Stimulated activated CD4-positive, alpha-beta T cell treated with anti-CD3 and anti-CD28 coated beads, Interleukin-4, amount 100 ng/mL, for 24 hours (primary cell): ENCODE measurements around the gene ANKRD6.

Experiments
- DNase-seq: peaks from one replicate; pipeline ENCODE4 v3.0.0-alpha.2; 2020

Gene ANKRD6

GRCh38 chr6:89475634-89476033, 42.7 kb downstream of the ANKRD6 start:
- DNase-seq: peak; percentile 10

- no peak for DNase-seq
Measured at GRCh38 chr6:89479897-89480296, 46.9 kb downstream of the ANKRD6 start.

- DNase-seq: no peak
Measured at GRCh38 chr6:89481695-89482094, 48.7 kb downstream of the ANKRD6 start.

- DNase-seq: no peak
Measured at GRCh38 chr6:89482126-89482525, 49.2 kb downstream of the ANKRD6 start.

DNA sequence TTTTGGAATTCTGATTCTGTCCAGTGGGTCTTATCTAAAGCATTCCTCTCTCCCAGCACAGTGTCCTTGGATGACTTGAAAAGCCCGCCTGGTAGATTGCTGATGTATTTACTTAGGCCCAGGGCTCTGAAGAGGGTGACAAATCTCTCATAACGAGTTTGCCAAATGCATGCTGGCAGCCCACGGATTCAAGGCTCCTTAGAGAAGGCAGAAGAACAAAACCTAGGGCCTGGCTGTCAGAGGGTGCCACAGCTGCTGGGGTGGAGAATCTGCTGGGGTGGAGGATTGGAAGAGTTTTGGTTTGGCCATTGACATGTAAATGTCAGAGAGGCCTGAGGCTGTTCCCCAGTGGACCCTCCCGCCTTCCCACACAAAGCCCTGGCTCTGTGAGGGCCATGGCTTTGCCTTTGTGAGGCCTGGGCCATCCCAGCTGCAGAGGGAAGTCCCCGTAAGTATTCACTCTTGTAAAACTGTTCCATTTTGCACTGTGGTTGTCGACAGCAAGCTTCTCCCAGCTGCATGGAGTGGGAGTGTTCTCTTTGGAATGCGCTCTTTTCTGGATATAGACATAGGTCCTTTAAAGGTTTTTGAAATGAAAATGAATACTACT, 50.3 kb downstream of the ANKRD6 start:
- DNase-seq: no peak

DNA sequence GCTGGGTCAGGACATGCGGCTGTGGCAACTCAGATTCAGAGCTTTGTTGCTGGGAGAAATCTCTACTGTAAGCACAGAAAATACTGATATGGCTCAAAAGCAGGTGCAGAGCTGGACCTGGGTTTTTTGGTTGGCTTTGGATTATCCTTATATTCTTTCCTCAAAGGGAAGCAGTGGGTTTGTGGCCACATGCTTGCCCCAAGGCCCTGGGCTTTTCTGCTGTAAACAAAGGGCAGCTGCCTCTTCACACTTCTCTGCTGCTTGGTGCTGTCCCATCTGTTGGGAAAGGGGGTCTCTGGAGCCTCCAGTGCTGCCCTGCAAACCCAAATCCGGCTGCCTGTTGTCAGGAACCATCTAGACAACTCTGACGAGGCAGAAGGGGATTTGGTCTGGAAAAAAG, 52.4 kb downstream of the ANKRD6 start:
- DNase-seq: no peak

GRCh38 chr6:89487864-89488263, 54.9 kb downstream of the ANKRD6 start:
- no peak for DNase-seq

- no peak for DNase-seq
Measured at GRCh38 chr6:89488438-89488837, 55.5 kb downstream of the ANKRD6 start.

DNA sequence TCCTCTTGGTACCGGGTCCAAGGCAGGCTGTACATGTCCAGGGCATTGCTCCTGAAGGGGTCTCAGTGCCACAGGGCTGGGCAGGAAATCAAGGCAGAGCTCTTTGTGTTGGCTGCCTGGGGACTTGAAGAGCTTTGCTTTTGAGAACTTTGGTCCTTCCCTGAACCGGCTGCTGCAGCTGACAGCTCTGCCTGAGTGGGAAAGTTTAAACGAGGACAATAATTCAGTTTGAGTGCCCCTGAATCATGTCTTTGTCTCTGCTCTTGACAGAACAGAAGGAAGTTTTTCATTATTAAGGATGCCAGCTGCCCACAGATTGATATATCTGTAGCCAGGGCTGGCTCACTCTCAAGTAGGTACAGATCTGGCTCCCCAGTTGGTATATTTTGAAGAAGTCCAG, 56.1 kb downstream of the ANKRD6 start:
- DNase-seq: no peak

DNA sequence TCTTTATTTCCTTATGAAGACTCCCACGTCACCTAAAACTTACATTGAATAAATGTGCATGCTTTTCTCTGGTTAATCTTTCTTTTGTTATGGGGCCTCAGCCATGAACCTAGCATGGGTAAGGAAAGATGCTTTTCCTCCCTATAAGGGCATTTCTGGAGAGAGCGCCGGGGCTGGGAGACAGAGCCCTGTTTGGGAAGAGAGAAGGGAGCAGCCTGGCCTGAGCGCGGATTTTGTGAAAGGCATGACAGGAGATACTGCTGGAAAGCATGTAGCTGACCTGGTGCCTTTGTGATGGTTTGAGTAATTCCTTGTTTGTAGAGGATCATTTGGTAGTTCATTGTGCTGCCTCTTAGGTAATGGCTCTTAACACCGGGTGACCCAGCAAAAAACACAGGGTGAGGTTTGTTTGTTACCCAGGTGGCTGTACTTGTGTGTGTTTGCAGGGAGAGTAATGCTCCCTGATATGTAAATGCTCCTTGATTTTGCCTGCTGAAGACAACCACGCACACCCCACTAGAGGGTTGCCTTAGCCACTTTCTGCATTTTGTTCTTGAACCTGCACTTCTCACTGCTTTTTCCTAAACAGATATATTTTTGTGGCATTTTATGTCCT, 59.2 kb downstream of the ANKRD6 start:
- DNase-seq: no peak

DNA sequence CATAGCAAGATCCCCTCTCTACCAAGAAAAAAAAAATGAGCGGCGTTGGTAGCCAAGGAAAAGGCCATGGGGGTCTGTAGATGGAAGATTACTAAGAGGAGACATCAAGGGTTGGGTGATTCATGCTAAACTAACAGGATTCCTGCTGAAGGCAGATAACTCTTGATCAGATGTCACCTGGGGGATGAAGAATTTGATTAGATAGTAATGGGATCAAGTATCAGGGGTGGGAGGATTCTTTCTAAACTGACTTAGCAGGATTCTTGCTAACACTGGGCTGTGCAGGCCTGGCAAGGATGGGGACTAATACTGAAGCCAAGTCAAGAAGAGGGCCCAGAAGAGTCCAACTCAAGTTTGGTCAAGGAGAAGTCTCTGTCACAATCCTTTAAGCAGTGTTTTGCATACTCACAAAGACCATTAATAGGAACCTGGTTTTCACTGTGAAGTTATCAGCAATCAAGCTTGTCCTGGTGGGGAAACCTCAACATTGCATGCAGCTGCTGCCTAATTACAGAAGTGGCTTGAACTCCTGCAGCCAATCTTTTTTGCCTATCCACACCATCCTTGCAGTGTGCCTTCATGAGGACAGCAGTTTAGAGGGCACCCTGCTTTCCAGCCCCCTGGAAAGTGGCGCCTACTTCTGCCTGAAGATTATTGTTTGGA, 61.3 kb downstream of the ANKRD6 start:
- DNase-seq: no peak

- no peak for DNase-seq
Measured at GRCh38 chr6:89495961-89496535, 63.1 kb downstream of the ANKRD6 start.

DNA sequence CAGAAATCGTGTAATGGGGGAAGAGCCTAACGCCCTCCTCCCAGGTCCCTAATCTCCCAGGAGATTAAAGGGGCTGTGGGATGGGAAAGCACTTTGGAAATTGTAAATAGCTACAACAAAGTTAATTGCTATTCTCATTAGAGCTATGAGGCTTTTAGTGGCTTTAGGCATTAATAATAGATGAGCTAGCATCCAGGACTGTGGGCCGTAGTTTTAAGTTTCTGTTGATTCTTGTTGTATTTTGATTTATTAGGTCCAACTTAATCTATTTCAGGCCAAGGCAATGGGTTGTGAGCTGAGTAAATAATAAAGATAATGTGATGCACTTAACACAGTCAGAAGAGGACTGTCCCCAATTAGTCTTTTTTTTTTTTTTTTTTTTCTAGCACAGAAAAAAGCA, 67.7 kb downstream of the ANKRD6 start:
- no peak for DNase-seq

GRCh38 chr6:89501222-89501621, 68.3 kb downstream of the ANKRD6 start:
- DNase-seq: no peak

DNA sequence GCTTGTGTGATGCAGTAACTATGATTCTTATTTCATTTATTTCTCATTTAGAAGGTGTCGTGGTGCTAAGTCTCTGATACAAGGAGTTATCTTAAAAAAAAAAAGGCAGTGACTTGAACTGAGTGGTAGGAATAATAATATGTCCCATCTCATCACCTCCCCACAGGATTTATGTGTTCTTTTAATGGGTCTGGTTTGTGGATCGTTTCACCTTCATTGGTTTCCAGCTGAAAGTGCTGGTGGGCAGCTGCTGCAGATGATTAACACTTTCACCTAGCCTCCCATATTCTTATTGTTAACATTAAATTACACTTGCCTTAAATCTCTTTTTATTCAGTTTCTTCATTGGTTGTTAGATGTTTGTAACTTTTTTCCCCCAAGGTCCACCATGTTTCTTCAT, 68.8 kb downstream of the ANKRD6 start:
- no peak for DNase-seq

DNA sequence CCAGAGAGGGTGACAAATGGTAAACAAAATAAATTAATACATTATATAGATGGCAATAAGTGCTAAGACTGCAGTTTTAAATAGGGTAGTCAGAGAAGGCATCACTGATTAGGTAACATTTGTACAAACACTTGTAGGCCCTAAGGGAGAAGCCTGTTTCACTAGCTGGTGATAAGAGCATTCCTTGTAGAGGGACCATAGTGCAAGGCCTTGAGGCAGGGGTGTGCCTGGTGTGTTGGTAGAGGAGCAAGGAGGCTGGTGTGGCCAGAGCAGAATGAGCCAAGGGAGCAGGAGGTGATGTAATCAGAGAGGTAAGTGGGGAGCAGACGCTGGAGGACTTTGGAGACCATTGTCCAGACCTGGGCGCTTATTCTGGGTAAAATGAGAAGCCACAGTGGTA, 70.7 kb downstream of the ANKRD6 start:
- DNase-seq: no peak

GRCh38 chr6:89505847-89506246, 72.9 kb downstream of the ANKRD6 start:
- no peak for DNase-seq

DNA sequence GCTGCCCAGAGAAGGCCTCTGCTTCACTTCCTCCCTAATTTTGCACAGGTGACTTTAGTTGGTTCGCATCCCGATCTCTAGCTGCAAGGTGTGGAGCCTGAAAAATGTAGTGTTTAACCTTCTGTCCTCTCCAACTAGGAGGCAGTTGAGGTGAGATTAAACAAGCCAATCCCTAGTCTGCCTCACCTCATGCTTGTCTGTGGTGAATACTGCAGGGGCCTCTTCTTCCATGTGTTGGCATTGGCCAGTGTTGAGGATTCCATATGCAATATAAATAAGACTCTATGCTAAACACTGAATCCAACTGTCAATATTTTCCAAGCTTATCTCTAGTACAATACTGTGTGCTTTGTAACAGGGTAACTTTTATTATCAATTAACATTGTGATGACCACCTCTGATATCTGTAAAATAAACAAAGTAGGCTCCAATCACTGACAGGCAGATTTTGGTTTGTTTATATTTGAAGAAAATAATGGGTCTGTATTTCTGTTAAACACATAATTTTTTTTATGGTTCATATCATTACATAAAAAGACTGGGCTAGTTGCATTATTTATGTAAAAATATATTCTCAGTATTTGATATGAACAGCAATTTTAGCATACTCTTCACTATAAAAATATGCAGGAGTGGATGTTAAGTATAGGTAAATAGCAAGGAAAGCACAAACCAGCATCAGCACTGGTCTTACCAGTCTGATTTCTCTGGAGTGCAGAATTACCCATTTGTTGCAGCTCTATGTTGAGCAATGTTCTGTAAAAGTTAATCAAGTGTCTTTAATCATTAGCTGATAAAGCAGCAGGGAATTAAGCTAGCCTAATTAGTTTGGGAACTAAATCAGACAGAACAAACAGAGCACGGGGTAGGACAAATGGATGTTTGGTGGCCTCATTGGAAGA, 74.0 kb downstream of the ANKRD6 start:
- DNase-seq: no peak

- DNase-seq: no peak
Measured at GRCh38 chr6:89508755-89509563, 76.0 kb downstream of the ANKRD6 start.

DNA sequence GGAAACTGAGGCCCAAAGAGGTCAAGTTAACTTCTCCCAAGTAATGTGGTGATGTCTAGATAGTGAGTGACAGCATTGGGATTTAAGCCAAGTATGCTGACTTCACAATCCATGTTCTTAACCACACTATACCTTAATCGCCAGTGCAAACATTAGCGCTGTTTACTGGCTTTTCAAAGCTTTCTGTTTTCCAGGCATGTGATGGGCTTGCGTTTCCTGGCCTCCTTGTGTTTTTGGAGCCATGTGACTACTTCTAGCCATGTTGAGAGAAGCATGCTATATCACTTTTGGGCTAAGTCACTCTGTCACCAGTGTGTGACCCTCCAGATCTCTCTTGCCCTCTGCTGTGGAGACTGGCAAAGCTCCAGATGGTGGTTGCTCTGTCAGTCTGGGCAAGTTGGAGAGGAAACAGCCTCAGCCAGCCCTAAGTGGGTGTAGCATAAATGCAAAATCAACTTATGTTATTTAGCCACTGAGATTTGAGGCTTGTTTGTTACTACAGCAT, 76.9 kb downstream of the ANKRD6 start:
- DNase-seq: no peak

- DNase-seq: no peak
Measured at GRCh38 chr6:89510393-89510792, 77.4 kb downstream of the ANKRD6 start.
